GM21786 (cell line): Measurements from ENCODE around the gene GRK5.
"Not testable (repeated sequence)": the region's sequence is repeated elsewhere in the genome, so short reads cannot be mapped to it uniquely, and the experiment has no call there.

Source experiments
- ATAC-seq: cut with Tn5 transposase; IDR thresholded peaks from one replicate; pipeline ENCODE4 v1.9.1; 2021; ENCODE audit not compliant: unreplicated experiment

Gene GRK5

GRCh38 chr10:119431034-119431772 lies 223.8 kb downstream of the GRK5 start:
- no peak for ATAC-seq

DNA sequence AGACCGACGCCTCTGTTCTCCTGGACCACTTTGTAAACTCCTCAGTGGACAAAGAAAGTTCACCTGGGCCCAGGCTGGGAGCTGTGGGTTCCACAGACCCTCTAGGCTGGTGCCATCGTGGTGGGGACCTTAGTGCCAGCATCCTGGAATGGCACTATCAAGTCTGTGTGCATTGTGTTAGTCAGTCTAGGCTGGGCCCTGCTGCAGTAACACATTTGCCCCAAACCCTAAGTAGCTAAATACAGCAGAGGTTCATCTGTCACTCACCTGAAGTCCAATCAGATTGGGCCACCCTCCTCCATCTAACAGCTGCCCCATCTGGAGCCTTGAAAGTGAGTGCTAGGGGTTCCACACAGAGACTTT lies 224.4 kb downstream of the GRK5 start:
- no peak for ATAC-seq

DNA sequence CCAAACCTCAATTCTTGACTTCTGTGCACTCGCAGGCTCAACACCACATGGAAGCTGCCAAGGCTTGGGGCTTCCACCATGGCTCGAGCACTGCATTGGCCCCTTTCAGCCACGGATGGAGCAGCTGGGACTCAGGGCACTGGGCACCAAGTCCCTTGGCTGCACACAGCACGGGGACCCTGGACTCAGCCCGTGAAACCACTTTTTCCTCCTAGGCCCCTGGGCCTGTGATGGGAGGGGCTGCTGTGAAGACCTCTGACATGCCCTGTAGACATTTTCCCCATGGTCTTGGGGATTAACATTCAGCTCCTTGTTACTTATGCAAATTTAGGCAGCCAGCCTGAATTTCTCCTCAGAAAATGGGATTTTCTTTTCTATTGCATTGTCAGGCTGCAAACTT lies 227.6 kb downstream of the GRK5 start:
- not testable (repeated sequence) for ATAC-seq

DNA sequence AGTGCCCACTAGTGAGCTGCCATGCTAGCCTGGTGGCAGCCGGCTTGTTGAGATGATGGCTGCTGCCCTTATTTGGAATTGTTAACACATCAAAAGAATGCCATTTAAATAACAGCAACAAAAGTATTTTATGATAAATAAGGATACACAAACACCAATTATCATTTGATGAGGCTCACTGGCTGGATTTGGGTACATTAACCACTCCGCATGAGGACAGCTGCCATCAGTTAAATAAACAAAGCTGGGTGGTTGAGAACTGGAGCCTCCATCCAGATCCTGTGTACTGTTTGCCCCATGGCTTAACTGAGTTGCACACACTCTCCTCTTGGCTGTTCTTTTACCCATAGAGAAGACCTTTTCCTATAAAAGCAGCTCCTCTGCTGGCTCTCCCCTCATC lies 231.3 kb downstream of the GRK5 start:
- ATAC-seq = no peak

DNA sequence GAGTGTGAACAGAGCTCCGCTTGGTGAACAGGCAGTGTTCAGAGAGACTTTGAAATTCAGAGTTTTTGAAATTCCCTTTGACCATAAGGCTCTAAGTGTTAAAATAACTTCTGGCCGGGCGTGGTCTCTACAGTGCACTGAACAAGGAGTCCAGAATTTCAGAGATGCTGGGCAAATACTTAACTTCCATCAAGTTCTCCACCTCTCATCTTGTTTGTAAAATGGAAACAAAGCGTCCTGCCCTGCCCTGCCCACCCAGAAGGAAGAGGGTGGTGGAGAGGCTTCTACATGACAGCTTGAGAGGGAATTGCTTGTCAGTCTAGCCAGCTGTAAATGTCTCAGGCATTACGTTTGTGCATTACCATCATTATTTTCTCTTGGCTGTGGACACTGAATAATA lies 232.6 kb downstream of the GRK5 start:
- ATAC-seq = no peak

DNA sequence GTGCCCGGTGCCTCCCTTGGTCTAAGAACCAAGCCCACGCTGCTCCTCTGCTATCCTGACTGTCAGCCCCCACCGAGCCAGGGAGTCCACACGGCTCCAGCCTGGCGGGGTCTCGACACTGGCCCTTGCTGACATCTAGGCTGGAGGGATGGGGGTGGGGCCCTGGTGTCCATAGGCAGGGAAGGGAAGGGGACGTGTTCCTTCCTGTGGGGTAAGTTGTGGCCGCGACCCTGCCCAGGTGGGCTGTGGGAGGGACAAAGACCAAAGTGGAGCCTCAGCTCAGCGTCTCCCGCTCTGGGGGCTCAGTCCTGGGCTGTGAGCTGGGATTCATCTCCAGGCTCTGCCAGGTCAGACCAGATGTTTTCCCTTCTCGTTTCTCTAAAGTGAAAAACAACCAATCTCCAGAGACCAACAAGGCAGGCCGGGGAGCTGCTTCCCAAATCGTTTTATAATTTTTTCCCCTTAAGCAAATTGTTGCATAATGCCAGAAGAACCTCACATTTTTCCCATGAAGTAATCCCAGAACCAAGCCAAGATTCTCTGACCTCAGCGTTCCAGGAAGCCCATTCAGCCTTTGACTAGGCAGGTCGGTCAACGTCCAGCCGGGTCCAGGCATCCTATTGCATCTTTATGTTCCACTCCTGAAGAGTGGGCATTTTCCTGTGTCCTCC lies 233.9 kb downstream of the GRK5 start:
- ATAC-seq = no peak

- ATAC-seq = no peak
Observed at GRCh38 chr10:119441921-119442757, 234.8 kb downstream of the GRK5 start.

- no peak for ATAC-seq
Observed at GRCh38 chr10:119442758-119443060, 235.3 kb downstream of the GRK5 start.

DNA sequence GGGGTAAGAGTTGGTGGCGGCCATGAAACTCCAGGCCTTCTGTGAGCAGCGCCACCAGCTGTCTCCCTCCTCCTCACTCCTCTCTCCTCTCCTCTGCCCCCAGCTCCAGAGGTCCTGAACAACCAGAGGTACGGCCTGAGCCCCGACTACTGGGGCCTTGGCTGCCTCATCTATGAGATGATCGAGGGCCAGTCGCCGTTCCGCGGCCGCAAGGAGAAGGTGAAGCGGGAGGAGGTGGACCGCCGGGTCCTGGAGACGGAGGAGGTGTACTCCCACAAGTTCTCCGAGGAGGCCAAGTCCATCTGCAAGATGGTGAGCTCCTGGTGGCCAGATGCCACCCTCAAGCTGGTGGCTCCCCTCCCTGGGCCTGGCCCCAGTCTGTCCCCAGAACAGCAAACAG lies 236.1 kb downstream of the GRK5 start:
- ATAC-seq = no peak

DNA sequence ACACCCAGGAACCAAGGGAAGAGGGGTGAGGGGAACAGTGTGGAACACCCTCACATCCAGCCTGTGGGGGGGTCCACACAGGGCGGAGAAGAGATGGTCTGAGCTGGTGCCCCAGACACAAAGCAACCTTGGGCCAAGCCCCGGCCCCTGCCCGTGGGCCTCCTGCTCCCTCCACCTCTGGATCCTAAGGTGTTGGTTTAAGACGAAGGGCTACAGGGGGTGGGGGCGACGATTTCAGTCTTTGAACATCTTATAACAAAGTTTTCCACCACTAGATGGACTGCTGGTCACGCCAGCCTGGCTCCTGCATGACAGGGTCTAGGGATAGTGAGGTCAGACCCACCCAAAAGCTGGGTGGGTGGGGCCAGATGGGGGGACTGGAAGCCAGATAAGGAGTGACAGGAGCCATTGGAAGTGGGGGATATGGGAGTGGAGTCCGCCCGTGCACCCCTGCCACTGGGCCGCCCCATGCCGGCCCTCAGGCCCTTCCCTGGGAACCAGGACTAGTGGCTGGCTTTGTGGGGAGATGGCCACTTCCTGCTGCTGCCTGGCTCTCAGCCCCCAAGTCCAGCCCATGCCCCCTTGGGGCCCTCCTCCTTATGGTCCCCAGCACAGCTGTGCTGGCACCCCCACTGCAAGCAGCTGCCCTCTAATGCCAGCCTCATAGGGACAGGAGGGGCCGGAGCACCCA lies 236.7 kb downstream of the GRK5 start:
- ATAC-seq = no peak

DNA sequence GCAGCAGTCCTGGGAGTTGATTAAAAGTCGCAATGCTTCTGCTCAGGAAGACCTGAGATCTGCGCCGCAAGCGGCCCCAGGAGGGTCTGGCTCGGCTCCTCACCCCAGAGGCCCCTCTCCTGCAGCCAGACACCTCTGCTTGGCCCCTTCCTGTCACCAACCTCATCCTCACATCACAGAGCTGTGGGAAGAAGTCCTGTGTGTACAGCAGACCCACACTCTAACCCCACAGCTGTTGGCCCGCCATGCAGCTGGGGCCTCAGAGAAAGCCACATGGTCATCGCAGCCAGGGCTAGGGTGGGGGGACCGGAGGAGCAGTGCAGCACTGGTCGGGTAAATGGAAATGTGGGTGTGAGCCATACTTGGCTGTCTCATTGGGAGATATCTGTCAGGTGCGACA lies 237.5 kb downstream of the GRK5 start:
- no peak for ATAC-seq

DNA sequence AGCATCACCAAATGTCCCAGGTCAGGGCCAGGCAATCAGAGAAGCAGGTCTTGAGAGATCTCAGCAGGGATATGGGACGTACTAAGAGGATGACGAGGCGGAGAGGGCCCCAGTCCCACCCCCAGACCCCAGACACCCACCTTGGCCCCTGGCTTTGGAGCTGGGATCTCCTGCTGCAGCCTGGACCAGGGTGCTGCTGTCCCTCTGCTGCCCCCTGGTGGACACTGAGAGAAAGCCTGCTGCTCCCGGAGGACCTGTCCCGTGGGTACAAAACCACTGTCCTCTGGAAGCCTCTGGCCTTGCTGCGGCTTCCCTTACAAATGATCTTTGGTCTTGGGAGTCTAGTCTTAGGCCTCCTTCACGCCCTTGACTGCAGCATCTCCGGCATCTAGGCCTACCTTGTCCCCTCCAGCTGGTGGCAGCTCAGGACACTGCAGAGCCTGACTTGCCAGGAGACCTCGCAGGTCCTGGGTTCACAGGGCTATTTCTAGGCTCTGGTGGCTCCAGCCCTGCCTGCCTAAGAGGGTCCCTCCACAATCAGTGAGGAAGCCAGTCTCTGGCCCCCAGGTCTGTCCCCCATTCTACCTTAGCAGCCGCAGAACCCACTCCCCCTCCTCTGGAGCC lies 238.1 kb downstream of the GRK5 start:
- ATAC-seq = no peak

DNA sequence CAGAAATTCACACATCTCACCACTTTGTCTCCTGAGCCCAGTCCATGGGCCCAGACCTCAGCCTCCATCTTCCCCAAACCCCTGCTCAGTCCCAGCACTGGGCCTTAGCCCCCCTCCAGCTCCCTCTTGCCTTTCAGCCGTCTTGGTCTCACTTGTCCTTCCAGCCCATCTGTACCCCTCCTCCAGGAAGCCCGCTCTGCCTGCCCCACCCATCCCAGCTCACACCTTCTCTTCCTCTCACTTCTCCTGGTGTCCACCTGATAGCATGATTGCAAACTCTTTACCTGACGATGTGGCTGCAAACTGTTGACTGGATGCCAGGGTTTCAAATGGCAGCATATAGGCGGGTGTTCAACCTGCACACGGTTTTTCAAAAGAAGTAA lies 238.6 kb downstream of the GRK5 start:
- no peak for ATAC-seq

GRCh38 chr10:119446441-119447277 lies 239.3 kb downstream of the GRK5 start:
- ATAC-seq = no peak

DNA sequence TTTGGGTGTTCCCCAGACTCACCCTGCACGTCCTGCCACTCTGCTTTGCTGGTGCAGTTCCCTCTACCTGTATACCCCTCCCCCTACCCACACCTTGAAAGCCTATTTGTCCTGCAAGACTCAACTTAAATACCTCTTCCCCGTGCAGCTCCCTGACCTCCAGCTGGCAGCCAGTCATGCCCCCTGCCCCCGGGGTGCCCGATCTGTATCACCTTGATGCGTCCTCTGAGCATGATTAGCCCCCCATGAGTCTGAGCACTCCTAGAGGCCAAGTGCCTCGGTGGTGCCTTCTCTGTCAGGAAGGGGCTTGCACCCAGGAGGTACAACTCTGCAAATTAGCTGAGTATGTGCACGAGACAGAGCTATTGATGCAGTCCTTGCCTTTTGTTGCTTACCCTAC lies 240.1 kb downstream of the GRK5 start:
- ATAC-seq = no peak

DNA sequence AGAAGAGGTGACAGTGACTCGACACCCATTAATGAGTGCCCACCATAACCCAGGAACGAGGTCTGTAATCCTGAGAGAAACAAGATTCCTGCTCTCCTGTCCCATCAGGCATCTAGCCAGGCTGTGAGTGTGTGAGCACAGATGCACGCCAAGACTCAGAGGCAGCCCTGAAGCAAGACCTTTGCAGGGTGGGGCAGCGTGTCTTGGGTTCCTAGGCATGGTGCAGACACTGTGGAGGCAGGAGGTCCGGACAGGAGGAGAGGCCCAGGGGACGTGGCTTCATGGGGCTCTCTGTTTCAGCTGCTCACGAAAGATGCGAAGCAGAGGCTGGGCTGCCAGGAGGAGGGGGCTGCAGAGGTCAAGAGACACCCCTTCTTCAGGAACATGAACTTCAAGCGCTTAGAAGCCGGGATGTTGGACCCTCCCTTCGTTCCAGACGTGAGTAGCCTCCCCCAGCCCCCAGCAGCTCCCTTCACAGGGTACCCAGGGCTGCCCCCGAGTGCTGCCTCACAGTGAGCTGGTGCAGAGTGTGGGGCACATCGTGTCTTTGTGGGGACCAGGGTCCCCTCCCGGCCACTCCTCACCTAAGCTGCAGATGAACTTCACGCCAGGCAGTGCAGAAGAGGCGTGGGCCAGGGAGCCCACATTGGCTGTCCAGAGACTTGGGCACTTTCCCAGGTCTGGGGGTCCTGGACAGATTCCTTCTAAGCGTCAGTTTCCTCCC lies 240.6 kb downstream of the GRK5 start:
- ATAC-seq = no peak

DNA sequence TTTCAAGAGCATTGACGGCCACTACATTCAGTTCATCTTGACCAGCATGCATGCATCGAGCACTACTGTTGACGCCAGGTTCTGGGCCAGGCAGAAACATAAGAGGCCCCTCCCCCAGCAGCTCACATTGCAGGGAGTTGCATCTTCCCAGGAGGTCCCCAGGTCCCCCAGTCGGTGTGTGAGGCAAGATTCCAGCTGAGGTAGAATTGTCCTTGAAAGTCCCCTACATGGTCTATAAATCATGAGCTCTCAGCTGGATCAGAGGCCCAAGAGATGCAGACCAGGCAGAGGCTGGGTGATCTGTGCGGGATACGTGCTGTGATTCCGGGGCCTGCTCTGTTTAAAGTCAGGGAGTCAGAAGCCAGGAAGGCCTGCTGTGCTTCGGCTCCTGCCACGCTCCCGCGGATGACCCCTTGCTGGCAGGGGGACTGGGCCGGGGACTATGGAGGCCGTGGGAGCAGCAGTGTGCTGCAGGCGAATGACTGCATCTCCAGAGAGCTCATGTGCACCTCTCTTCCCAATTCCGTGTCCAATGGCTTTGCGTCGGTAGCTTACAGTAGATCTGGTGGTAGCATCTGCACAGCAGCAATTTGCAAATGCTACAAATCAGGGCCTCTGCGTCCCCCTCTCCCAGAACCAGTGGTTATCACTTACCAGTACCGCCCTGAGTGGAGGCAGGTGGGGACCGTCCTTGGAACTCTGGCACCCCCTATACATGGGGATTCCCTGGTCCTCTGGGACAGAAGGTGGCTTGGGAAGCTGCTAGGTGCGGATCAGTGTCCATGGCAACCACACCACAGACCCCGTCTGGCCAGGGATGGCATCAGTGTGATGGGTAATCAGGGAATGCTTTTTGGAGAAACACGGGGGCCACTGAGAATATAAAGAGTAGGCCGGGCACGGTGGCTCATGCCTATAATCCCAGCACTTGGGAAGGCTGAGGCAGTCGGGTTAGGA lies 241.5 kb downstream of the GRK5 start:
- ATAC-seq = no peak

GRCh38 chr10:119449760-119450461 lies 242.5 kb downstream of the GRK5 start:
- ATAC-seq = peak; percentile 42
